Ishikawa (cell line): ENCODE measurements around the gene SGK1.

Experiments used
- CEBPB ChIP-seq: IDR thresholded peaks from 2 replicates; pipeline ENCODE4 v1.6.1; 2012
- CREB1 ChIP-seq: IDR thresholded peaks from 2 replicates; pipeline ENCODE4 v1.6.1; 2012; ENCODE audit warnings: low read depth
- EGR1 ChIP-seq: IDR thresholded peaks from 2 replicates; pipeline ENCODE4 v1.6.1; 2012
- EP300 ChIP-seq: IDR thresholded peaks from 2 replicates; pipeline ENCODE4 v1.6.1; 2012; ENCODE audit warnings: borderline replicate concordance
- FOXM1 ChIP-seq: IDR thresholded peaks from 2 replicates; pipeline ENCODE4 v1.6.1; 2012; ENCODE audit warnings: low read depth, borderline replicate concordance
- MAX ChIP-seq: IDR thresholded peaks from 2 replicates; pipeline ENCODE4 v1.6.1; 2012
- NFIC ChIP-seq: IDR thresholded peaks from 2 replicates; pipeline ENCODE4 v1.6.1; 2012
- RAD21 ChIP-seq: IDR thresholded peaks from 2 replicates; pipeline ENCODE4 v1.6.1; 2012; ENCODE audit warnings: low read depth
- TAF1 ChIP-seq: IDR thresholded peaks from 2 replicates; pipeline ENCODE4 v1.6.1; 2012; ENCODE audit warnings: low read depth, mild to moderate bottlenecking
- TCF12 ChIP-seq: IDR thresholded peaks from 2 replicates; pipeline ENCODE4 v1.6.1; 2012; ENCODE audit warnings: low read depth
- TEAD4 ChIP-seq: IDR thresholded peaks from 2 replicates; pipeline ENCODE4 v1.6.1; 2012
- YY1 ChIP-seq: IDR thresholded peaks from 2 replicates; pipeline ENCODE4 v1.6.1; 2012; ENCODE audit warnings: low read depth
- ZBTB7A ChIP-seq: IDR thresholded peaks from 2 replicates; pipeline ENCODE4 v1.6.1; 2012; ENCODE audit warnings: low read depth
- TF ChIP-seq, protein P1 (sequence below): IDR thresholded peaks from 2 replicates; pipeline ENCODE4 v1.6.1; 2012; ENCODE audit warnings: low read depth, mild to moderate bottlenecking
- TF ChIP-seq, protein P2 (sequence below): IDR thresholded peaks from 2 replicates; pipeline ENCODE4 v1.6.1; 2012

The SGK1 gene

DNA sequence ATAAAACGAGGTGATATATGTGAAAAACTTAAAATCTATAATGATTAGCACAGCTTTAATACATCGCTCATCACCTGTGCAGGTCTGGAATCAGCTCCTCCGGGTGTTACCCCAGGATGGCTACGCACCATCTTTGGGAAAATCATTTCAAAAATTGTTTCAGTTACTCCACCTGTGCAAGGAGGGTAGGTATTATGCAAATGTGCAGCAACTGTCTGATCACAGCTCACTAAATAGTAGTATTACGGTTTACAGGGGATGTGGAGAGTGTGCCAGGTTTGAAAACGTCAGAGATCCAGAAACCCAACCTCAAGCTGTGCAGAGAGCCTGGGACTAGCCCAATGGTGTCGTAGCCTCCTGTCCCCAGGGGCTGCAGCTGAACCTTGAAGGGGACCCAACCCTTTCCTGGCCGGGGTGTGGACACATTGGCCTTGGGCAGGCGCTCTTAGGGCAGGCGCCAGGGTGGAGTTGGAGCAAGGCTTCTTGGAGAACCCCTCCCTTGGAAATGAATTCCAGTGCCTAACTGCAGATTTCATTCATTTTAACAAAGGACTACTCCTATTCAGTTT, 24.2 kb upstream of the SGK1 start:
- TF ChIP-seq NFIC, result no peak
- no peak for TF ChIP-seq RAD21
- TF ChIP-seq EP300, result no peak
- no peak for TF ChIP-seq ZBTB7A
- TF ChIP-seq, protein P1, sequence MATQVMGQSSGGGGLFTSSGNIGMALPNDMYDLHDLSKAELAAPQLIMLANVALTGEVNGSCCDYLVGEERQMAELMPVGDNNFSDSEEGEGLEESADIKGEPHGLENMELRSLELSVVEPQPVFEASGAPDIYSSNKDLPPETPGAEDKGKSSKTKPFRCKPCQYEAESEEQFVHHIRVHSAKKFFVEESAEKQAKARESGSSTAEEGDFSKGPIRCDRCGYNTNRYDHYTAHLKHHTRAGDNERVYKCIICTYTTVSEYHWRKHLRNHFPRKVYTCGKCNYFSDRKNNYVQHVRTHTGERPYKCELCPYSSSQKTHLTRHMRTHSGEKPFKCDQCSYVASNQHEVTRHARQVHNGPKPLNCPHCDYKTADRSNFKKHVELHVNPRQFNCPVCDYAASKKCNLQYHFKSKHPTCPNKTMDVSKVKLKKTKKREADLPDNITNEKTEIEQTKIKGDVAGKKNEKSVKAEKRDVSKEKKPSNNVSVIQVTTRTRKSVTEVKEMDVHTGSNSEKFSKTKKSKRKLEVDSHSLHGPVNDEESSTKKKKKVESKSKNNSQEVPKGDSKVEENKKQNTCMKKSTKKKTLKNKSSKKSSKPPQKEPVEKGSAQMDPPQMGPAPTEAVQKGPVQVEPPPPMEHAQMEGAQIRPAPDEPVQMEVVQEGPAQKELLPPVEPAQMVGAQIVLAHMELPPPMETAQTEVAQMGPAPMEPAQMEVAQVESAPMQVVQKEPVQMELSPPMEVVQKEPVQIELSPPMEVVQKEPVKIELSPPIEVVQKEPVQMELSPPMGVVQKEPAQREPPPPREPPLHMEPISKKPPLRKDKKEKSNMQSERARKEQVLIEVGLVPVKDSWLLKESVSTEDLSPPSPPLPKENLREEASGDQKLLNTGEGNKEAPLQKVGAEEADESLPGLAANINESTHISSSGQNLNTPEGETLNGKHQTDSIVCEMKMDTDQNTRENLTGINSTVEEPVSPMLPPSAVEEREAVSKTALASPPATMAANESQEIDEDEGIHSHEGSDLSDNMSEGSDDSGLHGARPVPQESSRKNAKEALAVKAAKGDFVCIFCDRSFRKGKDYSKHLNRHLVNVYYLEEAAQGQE, result no peak
- no peak for TF ChIP-seq MAX

DNA sequence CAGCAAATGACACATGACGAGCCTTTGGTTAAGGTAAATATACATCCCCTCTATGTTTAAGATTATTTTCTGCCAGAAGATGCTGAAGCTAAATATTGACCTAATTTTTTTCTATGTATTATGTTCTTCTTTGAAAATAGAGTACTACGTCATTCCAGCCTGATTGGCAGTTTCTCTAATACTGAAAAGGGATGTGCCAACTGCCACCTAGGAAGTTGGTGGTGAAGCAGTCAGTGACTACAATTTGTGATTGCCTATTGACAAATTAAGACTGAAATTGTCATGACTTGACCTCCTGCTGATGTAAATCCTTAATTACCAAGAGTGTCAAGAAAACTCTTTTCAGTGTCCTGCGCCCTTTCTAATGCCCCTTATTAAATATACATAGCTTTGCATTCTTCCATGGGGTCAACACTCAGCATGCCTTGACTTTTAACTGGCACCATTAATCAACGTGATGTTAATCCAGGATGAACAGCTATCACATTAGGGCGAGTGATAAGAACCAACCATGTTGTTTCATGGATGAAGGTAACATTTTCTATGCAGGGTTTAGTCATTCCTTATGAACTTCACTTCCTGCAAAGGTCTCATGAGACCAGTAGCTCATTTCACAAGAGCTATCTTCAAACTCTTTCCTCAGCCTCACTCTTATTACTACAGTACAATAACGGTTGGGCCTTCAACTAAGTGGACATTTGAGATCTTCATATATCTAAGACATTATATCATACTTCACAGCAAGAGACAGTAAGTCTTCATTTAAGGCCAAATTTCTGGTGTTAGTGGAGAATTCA, 22.5 kb upstream of the SGK1 start:
- no peak for TF ChIP-seq CREB1
- no peak for TF ChIP-seq YY1
- TF ChIP-seq ZBTB7A, result no peak
- TF ChIP-seq TCF12, result no peak
- TF ChIP-seq EGR1, result no peak
- no peak for TF ChIP-seq TAF1
- no peak for TF ChIP-seq NFIC
- no peak for TF ChIP-seq MAX
- TF ChIP-seq, protein P2, sequence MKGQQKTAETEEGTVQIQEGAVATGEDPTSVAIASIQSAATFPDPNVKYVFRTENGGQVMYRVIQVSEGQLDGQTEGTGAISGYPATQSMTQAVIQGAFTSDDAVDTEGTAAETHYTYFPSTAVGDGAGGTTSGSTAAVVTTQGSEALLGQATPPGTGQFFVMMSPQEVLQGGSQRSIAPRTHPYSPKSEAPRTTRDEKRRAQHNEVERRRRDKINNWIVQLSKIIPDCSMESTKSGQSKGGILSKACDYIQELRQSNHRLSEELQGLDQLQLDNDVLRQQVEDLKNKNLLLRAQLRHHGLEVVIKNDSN, result no peak
- no peak for TF ChIP-seq RAD21
- TF ChIP-seq CEBPB, result no peak
- TF ChIP-seq EP300, result no peak
- TF ChIP-seq, protein P1, result no peak

GRCh38 chr6:134339216-134339615, 21.3 kb upstream of the SGK1 start:
- TF ChIP-seq ZBTB7A (no peak), EP300 (no peak), TEAD4 (no peak), FOXM1 (no peak), EGR1 (no peak), CEBPB (no peak), CREB1 (no peak), TAF1 (no peak)
- TF ChIP-seq, protein P2, result no peak

DNA sequence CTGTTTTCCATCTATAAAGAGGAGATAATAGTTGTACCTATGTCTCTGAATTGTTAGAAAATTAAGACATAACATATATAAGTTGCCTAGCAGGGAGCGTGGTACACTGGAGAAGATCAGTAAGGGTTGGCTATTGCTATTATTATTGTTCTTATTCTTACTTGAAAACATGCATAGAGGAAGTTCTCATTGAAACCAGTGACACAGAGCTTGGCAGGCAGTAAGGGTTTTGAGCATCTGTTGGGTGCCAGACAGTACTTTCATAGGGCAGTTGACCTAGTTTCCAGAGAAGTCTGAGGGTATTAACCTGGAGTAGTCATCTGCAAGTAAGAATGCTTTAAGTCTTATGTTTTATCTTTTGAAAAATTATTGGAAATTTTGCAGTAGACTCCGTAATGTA, 13.3 kb upstream of the SGK1 start:
- TF ChIP-seq CEBPB (no peak), RAD21 (no peak), NFIC (no peak), CREB1 (no peak), EGR1 (no peak), MAX (no peak), EP300 (no peak), TEAD4 (no peak), FOXM1 (no peak), TAF1 (no peak), ZBTB7A (no peak), YY1 (no peak), TCF12 (no peak)
- TF ChIP-seq, protein P1, result no peak
- TF ChIP-seq, protein P2, result no peak
